Uterus (tissue), 2 donors: ENCODE data around the gene ARID1B.
"Not testable (repeated sequence)": the region's sequence is repeated elsewhere in the genome, so short reads cannot be mapped to it uniquely, and the experiment has no call there.

Source experiments
- CTCF ChIP-seq, 4 experiments: fragments of 200-600 bp in 2 of 4; fragments of 450-650 bp in 2 of 4; sonication (generic) in 2 of 4; IDR thresholded peaks; one replicate each; pipeline ENCODE4 v1.5.1; 2016 to 2019; ENCODE audit warnings: antibody characterized with exemption in 4 of 4, mild to moderate bottlenecking in 2 of 4, moderate library complexity in 1 of 4
- POLR2A ChIP-seq, 2 donors: fragments of 450-650 bp; IDR thresholded peaks; one replicate each; pipeline ENCODE4 v1.6.1; 2016; ENCODE audit warnings: antibody characterized with exemption in 2 of 2, mild to moderate bottlenecking in 1 of 2, moderate library complexity in 1 of 2

- TF ChIP-seq CTCF, POLR2A (IDR thresholded peaks at IDR 0.05): not testable (repeated sequence)
Observed at GRCh38 chr6:157147054-157148026, 370.2 kb downstream of the ARID1B start.
